Pancreas (tissue), 10 donors: ENCODE results near the gene RLN3. TPM values are rescaled to one million over a fixed set of nuclear protein-coding genes. Genes with fewer than 3 reads are reported as not detected.
A peak's percentile ranks its signal among the peaks of the same experiment; 100 is the strongest.

Source experiments
- ATAC-seq, 4 donors: fragments of 200-7000 bp; cut with Tn5 transposase; one replicate each; pipeline versions ENCODE4 v1.8.0 to v1.9.1; 2020; ENCODE audit warnings: mild to moderate bottlenecking in 4 of 4, moderate library complexity in 4 of 4
- DNase-seq, 6 donors: peaks; one replicate each; pipeline ENCODE4 v3.0.0-alpha.2; 2020
- FAIRE-seq: peaks from 2 replicates; lab custom pipeline; 2012; peaks lifted over from hg19 to GRCh38; lab: Jason Lieb, UNC
- H3K27ac ChIP-seq, 4 donors: fragments of 200-600 bp; sonication (generic); 1 replicate in 3 of 4; 2 replicates in 1 of 4; pipeline versions ENCODE4 v1.5.0 to v1.8.0; 2020
- H3K27me3 ChIP-seq, 4 donors: fragments of 200-600 bp; one replicate each; pipeline ENCODE4 v1.8.0; 2021
- H3K36me3 ChIP-seq, 3 donors: fragments of 200-600 bp; sonication (generic) in 1 of 3; one replicate each; pipeline versions ENCODE4 v1.5.0 to v1.8.0; 2020 to 2021
- H3K4me1 ChIP-seq, 3 donors: fragments of 200-600 bp; one replicate each; pipeline ENCODE4 v1.8.0; 2021
- H3K4me3 ChIP-seq, 4 donors: fragments of 200-600 bp; sonication (generic) in 2 of 4; one replicate each; pipeline versions ENCODE4 v1.5.0 to v1.8.0; 2020 to 2021
- H3K9me3 ChIP-seq, 4 donors: fragments of 200-600 bp; one replicate each; pipeline ENCODE4 v1.8.0; 2021
- CTCF ChIP-seq, 4 donors: fragments of 200-600 bp; sonication (generic) in 3 of 4; IDR thresholded peaks; one replicate each; pipeline versions ENCODE4 v1.5.0 to v1.8.0; 2021; ENCODE audit warnings: antibody characterized with exemption in 4 of 4
- WGBS, 2 donors: extraction: QIAGEN DNeasy Blood & Tissue Kit; methylation state at CpG; one replicate each; pipeline ENCODE4 v1.1.7; 2013; 5-methylcytosine and 5-hydroxymethylcytosine counted together
- intact Hi-C, 3 donors: fragments of 100-400 bp; cut with DNase I; formaldehyde crosslinking; loops; one replicate each; pipeline versions ENCODE4 v1.11.1 to v1.14.2; 2022
- polyA plus RNA-seq, 2 donors: library from polyadenylated mRNA; stranded (reverse); fragments of 200-250 nt; gene quantifications; one replicate each; pipeline ENCODE4 v1.2.3, GENCODE V29; 2013
- total RNA-seq, 6 donors: library from RNA; stranded (reverse); fragmentation: NEBNext Ultra II Directional in 4 of 6; extraction: Animal tissue kit (Norgen Biotek cat#: 25700) in 4 of 6; gene quantifications; one replicate each; pipeline versions ENCODE4 v1.2.1 to v1.2.4, GENCODE V29; 2021 to 2023
- donor health status: healthy with polysubstance abuse.
- donor health status: DM: no; HTN: no; CAD: no; lungs with moderate emphysema.
- donor health status: DM: no; HTN: no; CAD: no.
- donor health status: control.
- donor health status: control.
- donor health status: Bipolar disorder and iron deficiency.
- donor health status: DM: yes; HTN: yes; CAD: no.
- donor health status: DM: no; HTN: no; CAD: no.
- donor health status: DM: no; HTN: no; CAD: no.
- donor health status: DM: yes; HTN: yes; CAD: no.

Gene RLN3
- total RNA-seq (not detected), polyA plus RNA-seq (not detected)

GRCh38 chr19:14027856-14028450 is at the start of gene RLN3:
RLN3 (plus strand) TSS chr19:14028148; CDS start chr19:14028205, 57 bp downstream.
- DNase-seq (no peak), ATAC-seq (no peak), FAIRE-seq (no peak)
- no peak within 1 kb of the TSS for H3K27ac ChIP-seq
- intact Hi-C loops: no loop called here
- H3K4me1 ChIP-seq: peaks cover 0 to 8% (median 0%) of the 10 kb centered on the region in 3 donors
- H3K9me3 ChIP-seq: no peaks in the 10 kb centered on the region
- TF ChIP-seq CTCF (IDR thresholded peaks at IDR 0.05): no peak
- H3K27me3 ChIP-seq: no peaks in the 10 kb centered on the region
- H3K36me3 ChIP-seq: no peaks in the 10 kb centered on the region
- 59% methylated on average over 24 of the region's 24 CpGs for WGBS, 2 donors
- H3K4me3 ChIP-seq: no peak within 1 kb of the TSS

- peak in 3 of 4 donors; percentile 55 to 80 (median 60) for ATAC-seq
- 71 to 76% methylated on average over 61 to 74 of the region's 74 CpGs for WGBS, 2 donors
- Histone ChIP-seq H3K27me3 (no peaks in the 10 kb centered on the region), H3K4me1 (no peaks in the 10 kb centered on the region), H3K27ac (peak overlapping the region in 1 of 4 donors; percentile 22), H3K4me3 (peak overlapping the region in 1 of 4 donors; percentile 35), H3K9me3 (no peaks in the 10 kb centered on the region), H3K36me3 (peaks cover 0 to 10% (median 0%) of the 10 kb centered on the region in 3 donors)
- peak in 3 of 6 donors; percentile 47 to 77 (median 64) for DNase-seq
- intact Hi-C loops: no loop called here
- TF ChIP-seq CTCF (IDR thresholded peaks at IDR 0.05): no peak
- no peak for FAIRE-seq
Observed at GRCh38 chr19:13978351-13979243, 49.4 kb upstream of the RLN3 start.

- no peak overlapping the region for H3K27ac ChIP-seq
- H3K27me3 ChIP-seq: no peaks in the 10 kb centered on the region
- peaks cover 0 to 10% (median 0%) of the 10 kb centered on the region in 3 donors for H3K36me3 ChIP-seq
- intact Hi-C loops: no loop called here
- no peak for TF ChIP-seq CTCF (IDR thresholded peaks at IDR 0.05)
- 69 to 74% methylated on average over 12 of the region's 12 CpGs for WGBS, 2 donors
- peak overlapping the region in 1 of 4 donors; percentile 35 for H3K4me3 ChIP-seq
- no peaks in the 10 kb centered on the region for H3K9me3 ChIP-seq
- ATAC-seq (peak in 1 of 4 donors; percentile 9), FAIRE-seq (no peak), DNase-seq (no peak)
- H3K4me1 ChIP-seq: no peaks in the 10 kb centered on the region
Observed at GRCh38 chr19:13979244-13979615, 48.7 kb upstream of the RLN3 start.

- Histone ChIP-seq H3K36me3 (peaks cover 0 to 10% (median 0%) of the 10 kb centered on the region in 3 donors), H3K27me3 (no peaks in the 10 kb centered on the region), H3K4me1 (no peaks in the 10 kb centered on the region), H3K4me3 (no peak overlapping the region), H3K9me3 (no peaks in the 10 kb centered on the region), H3K27ac (no peak overlapping the region)
- DNase-seq (no peak), FAIRE-seq (no peak), ATAC-seq (no peak)
- TF ChIP-seq CTCF (IDR thresholded peaks at IDR 0.05): no peak
- 78 to 82% methylated on average over 12 of the region's 12 CpGs for WGBS, 2 donors
- intact Hi-C loops: no loop called here
Observed at GRCh38 chr19:13979686-13980085, 48.3 kb upstream of the RLN3 start.
